Esophagus muscularis mucosa (tissue), 4 donors: ENCODE results near the gene NCKAP1. TPM values are rescaled to one million over a fixed set of nuclear protein-coding genes. Genes with fewer than 3 reads are reported as not detected.
"Not testable (repeated sequence)": the region's sequence is repeated elsewhere in the genome, so short reads cannot be mapped to it uniquely, and the experiment has no call there.

Experiments used
- DNase-seq: peaks from one replicate; pipeline ENCODE4 v3.0.0-alpha.2; 2017; ENCODE audit errors: extremely low spot score
- H3K27ac ChIP-seq, 4 donors: fragments of 200-600 bp; sonication (generic); replicated peaks in 1 of 4; 1 replicate in 3 of 4; 2 replicates in 1 of 4; pipeline ENCODE4 v1.5.1; 2016 to 2019; ENCODE audit warnings: mild to moderate bottlenecking in 1 of 4
- H3K27me3 ChIP-seq, 4 donors: fragments of 200-600 bp; sonication (generic); one replicate each; pipeline versions ENCODE4 v1.5.1 to v1.6.0; 2016 to 2019
- H3K36me3 ChIP-seq, 4 donors: fragments of 200-600 bp; sonication (generic); one replicate each; pipeline ENCODE4 v1.5.1; 2016 to 2019
- H3K4me1 ChIP-seq, 4 donors: fragments of 200-600 bp; sonication (generic); one replicate each; pipeline ENCODE4 v1.5.1; 2016 to 2019
- H3K4me3 ChIP-seq, 4 donors: fragments of 200-600 bp; sonication (generic); 1 replicate in 2 of 4; 2 replicates in 2 of 4; pipeline ENCODE4 v1.5.1; 2016 to 2019; ENCODE audit warnings: mild to moderate bottlenecking in 4 of 4, moderate library complexity in 1 of 4
- H3K9me3 ChIP-seq, 4 donors: fragments of 200-600 bp; sonication (generic); 1 replicate in 3 of 4; 2 replicates in 1 of 4; pipeline ENCODE4 v1.5.1; 2016 to 2019
- CTCF ChIP-seq, 3 experiments: fragments of 200-600 bp in 2 of 3; fragments of 450-650 bp in 1 of 3; sonication (generic) in 2 of 3; IDR thresholded peaks; one replicate each; pipeline ENCODE4 v1.5.1; 2017 to 2019; ENCODE audit warnings: antibody characterized with exemption in 3 of 3, mild to moderate bottlenecking in 2 of 3, moderate library complexity in 1 of 3
- EP300 ChIP-seq: sonication (generic); formaldehyde crosslinking; IDR thresholded peaks from one replicate; pipeline ENCODE4 v1.6.1; 2017; ENCODE audit warnings: antibody characterized with exemption
- POLR2A ChIP-seq: fragments of 450-650 bp; IDR thresholded peaks from one replicate; pipeline ENCODE4 v1.6.1; 2017; ENCODE audit warnings: antibody characterized with exemption, moderate library complexity, mild to moderate bottlenecking, low read depth
- POLR2AphosphoS5 ChIP-seq, 2 donors: sonication (generic); formaldehyde crosslinking; IDR thresholded peaks; one replicate each; pipeline ENCODE4 v1.6.1; 2017; ENCODE audit warnings: antibody characterized with exemption in 2 of 2
- WGBS: methylation state at CpG from one replicate; pipeline ENCODE4 v1.1.5; 2018; 5-methylcytosine and 5-hydroxymethylcytosine counted together
- intact Hi-C: fragments of 100-400 bp; cut with DNase I; formaldehyde crosslinking; loops from one replicate; pipeline ENCODE4 v1.15.1; 2023
- total RNA-seq, 4 donors: library from RNA; depleted of rRNA; stranded (reverse); fragments of >200 nt; gene quantifications; one replicate each; pipeline versions ENCODE4 v1.1.0 to v1.2.1, GENCODE V29; 2016

Gene NCKAP1
- total RNA-seq, 4 donors from 2014 or later: 210 to 288 (median 249) TPM

GRCh38 chr2:182883451-182883850 lies 154.8 kb downstream of the NCKAP1 start:
- Histone ChIP-seq H3K27me3 (no peaks in the 10 kb centered on the region), H3K36me3 (no peaks in the 10 kb centered on the region), H3K27ac (no peak overlapping the region), H3K4me3 (no peak overlapping the region), H3K4me1 (peaks cover 0 to 14% (median 2%) of the 10 kb centered on the region in 4 donors), H3K9me3 (peaks cover 0 to 5% (median 0%) of the 10 kb centered on the region in 4 donors)
- no peak for TF ChIP-seq EP300
- no peak for TF ChIP-seq CTCF (IDR thresholded peaks at IDR 0.05)
- no peak for TF ChIP-seq POLR2AphosphoS5 (IDR thresholded peaks at IDR 0.05)
- no peak for TF ChIP-seq POLR2A
- DNase-seq: no peak
- 72% methylated on average over 2 of the region's 2 CpGs for WGBS
- intact Hi-C loops: no loop called here

- H3K4me1 ChIP-seq, H3K27ac ChIP-seq, DNase-seq, H3K4me3 ChIP-seq, H3K27me3 ChIP-seq, H3K9me3 ChIP-seq, intact Hi-C loops, H3K36me3 ChIP-seq: not testable (repeated sequence)
- 81% methylated on average over 1 of the region's 1 CpG for WGBS
Observed at GRCh38 chr2:182880100-182880499, 158.2 kb downstream of the NCKAP1 start.

GRCh38 chr2:182876653-182877052 lies 161.6 kb downstream of the NCKAP1 start:
- H3K9me3 ChIP-seq, intact Hi-C loops, H3K27me3 ChIP-seq, H3K4me1 ChIP-seq, DNase-seq, H3K4me3 ChIP-seq, H3K36me3 ChIP-seq, H3K27ac ChIP-seq: not testable (repeated sequence)
- WGBS: 97% methylated on average over 1 of the region's 1 CpG

- Histone ChIP-seq H3K4me3 (no peak overlapping the region), H3K36me3 (no peaks in the 10 kb centered on the region), H3K27me3 (no peaks in the 10 kb centered on the region), H3K27ac (no peak overlapping the region), H3K9me3 (no peaks in the 10 kb centered on the region), H3K4me1 (peaks cover 9 to 29% (median 26%) of the 10 kb centered on the region in 4 donors)
- intact Hi-C loops: no loop called here
- no peak for DNase-seq
- TF ChIP-seq CTCF (IDR thresholded peaks at IDR 0.05) (no peak), POLR2A (no peak), EP300 (no peak), POLR2AphosphoS5 (IDR thresholded peaks at IDR 0.05) (no peak)
- WGBS: 0% methylated on average over 1 of the region's 1 CpG
Observed at GRCh38 chr2:182870227-182870626, 168.0 kb downstream of the NCKAP1 start.

GRCh38 chr2:182868054-182868796 lies 170.0 kb downstream of the NCKAP1 start:
- 85% methylated on average over 6 of the region's 6 CpGs for WGBS
- TF ChIP-seq CTCF (IDR thresholded peaks at IDR 0.05) (no peak), EP300 (no peak), POLR2A (no peak), POLR2AphosphoS5 (IDR thresholded peaks at IDR 0.05) (no peak)
- intact Hi-C loops: no loop called here
- Histone ChIP-seq H3K36me3 (no peaks in the 10 kb centered on the region), H3K4me3 (no peak overlapping the region), H3K27me3 (no peaks in the 10 kb centered on the region), H3K27ac (no peak overlapping the region), H3K9me3 (no peaks in the 10 kb centered on the region), H3K4me1 (peaks cover 9 to 47% (median 36%) of the 10 kb centered on the region in 4 donors)
- no peak for DNase-seq
